Activated CD8-positive, alpha-beta memory T cell treated with anti-CD3 and anti-CD28 coated beads for 48 hours (primary cell): ENCODE measurements around the gene ASB18.
"Not testable (repeated sequence)": the region's sequence is repeated elsewhere in the genome, so short reads cannot be mapped to it uniquely, and the experiment has no call there.

Experiments
- DNase-seq, 3 experiments: peaks; one replicate each; pipeline ENCODE4 v3.0.0-alpha.2; 2020; ENCODE audit warnings: low read depth in 2 of 3, low spot score in 2 of 3

ASB18 gene, protein sequence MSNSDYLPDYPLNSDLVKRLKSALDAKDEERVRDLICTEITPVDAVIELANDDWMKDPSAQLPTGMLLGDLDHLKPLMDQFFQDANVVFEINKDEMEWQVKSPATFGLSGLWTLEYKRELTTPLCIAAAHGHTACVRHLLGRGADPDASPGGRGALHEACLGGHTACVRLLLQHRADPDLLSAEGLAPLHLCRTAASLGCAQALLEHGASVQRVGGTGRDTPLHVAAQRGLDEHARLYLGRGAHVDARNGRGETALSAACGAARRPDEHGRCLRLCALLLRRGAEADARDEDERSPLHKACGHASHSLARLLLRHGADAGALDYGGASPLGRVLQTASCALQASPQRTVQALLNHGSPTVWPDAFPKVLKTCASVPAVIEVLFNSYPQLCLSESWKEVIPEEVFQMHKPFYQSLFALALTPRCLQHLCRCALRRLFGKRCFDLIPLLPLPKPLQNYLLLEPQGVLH

DNA sequence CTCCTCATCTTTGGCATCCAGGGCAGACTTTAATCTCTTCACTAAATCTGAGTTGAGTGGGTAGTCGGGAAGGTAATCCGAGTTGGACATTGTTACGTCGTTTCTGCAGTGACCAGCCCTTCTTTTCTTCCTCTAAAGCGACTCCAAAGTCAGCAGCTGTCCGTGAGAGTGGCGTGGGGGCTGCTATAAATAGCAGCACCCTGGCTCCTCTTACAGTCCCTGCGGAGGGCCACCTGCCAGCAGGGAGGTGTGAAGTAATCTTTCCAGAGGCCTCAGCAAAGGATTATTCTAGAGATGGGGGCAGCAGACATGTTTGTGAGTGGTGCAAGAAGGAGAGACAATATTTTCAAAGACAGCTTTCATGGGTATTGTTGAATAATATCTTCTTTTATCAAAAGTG lies at the start of gene ASB18:
ASB18 (minus strand) TSS at position 151 of the 400 bp plus-strand sequence; CDS start at position 90, 61 bp downstream.
- no peak for DNase-seq

DNA sequence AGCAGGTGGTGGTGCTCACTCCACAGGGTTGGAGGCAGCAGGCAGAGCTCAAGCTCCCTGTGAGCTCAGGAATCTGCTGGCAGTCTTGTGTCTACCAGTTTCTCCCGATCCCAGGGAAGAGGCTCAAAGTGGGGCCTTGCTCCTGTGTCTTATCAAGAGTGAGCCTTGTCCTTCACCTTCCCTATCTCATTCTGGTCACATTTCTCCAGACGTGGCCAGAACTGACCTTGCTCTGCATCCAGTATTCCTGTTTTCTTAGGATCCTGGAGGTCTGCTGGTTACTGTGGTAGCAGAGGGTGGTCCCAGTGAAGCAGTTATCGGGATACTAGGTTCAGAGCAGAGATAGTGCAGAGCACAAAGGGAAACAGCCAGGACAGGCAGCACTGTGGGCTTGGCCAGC lies 47.1 kb upstream of the ASB18 start:
- no peak for DNase-seq

DNA sequence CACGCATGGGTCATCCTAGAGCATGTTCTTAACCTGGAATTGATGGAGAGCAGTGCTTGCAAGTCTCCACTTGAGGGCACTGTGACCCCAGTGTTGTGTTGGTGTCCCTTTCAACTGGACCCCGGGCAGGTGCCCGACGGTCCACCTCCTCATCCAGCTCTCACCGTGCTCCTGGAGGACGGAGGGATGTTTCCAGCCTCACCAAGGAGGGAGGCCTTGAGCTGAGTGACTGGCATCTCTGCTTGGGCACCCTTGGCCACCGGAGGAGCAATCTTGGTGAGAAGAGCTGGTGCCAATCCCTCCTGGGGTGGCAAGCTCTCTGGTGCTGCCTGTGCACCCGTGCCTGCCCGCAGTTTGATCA lies 45.4 kb upstream of the ASB18 start:
- no peak for DNase-seq

DNA sequence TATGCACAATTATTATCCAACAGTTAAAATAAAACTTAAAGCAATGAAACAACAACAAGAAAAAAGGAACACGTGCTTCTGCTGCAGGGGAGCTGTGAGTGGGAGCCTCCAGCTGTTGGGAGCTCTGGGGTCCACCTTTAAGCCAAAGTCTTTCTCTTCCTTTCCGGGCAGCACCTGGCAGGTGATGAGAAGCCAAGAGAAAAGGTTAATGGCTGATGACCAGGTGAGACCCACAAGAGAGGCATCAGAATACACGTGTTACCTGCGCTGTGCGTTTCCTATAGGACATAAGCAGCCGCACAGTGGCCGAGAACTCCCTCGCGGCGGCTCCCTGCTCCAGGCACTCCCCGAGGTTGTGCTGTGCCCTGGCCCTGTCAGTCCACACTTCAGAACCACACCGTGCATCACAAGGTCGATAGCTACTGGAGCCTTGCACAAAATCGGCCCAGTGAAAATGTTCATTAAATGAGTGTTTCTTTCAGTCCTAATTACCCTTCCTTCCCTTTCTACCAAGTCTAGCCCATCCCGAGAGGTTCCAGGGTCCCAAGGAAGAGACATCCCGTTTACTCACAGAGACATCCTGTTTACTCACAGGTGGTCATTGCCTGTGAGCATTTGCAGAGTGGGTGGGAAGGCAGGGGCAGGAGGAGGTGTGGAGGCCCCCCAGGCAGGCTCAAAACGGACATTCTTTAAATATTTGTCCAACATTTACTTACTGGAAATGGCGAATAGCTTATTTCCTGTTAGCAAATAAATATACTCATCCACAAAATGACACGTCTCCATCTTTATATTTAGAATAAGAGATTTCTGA lies 44.9 kb upstream of the ASB18 start:
- DNase-seq, result no peak

DNA sequence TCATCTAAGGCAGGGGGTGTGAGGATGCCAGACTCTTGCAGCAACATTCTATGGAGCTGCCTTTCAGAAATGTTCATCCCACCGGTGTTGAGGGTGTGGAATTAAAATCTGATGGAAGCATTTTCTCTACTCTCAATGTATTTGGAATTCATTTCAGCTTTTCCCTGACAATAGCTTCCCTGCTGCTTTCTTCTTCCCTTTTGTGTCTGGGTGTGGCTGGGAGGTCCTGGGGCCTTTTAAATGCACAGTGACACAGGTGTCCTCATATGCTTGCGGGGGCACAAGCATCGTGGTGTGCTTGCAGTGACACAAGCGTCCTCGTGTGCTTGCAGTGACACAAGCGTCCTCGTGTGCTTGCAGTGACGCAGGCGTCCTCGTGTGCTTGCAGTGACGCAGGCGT lies 43.4 kb upstream of the ASB18 start:
- DNase-seq, result no peak

DNA sequence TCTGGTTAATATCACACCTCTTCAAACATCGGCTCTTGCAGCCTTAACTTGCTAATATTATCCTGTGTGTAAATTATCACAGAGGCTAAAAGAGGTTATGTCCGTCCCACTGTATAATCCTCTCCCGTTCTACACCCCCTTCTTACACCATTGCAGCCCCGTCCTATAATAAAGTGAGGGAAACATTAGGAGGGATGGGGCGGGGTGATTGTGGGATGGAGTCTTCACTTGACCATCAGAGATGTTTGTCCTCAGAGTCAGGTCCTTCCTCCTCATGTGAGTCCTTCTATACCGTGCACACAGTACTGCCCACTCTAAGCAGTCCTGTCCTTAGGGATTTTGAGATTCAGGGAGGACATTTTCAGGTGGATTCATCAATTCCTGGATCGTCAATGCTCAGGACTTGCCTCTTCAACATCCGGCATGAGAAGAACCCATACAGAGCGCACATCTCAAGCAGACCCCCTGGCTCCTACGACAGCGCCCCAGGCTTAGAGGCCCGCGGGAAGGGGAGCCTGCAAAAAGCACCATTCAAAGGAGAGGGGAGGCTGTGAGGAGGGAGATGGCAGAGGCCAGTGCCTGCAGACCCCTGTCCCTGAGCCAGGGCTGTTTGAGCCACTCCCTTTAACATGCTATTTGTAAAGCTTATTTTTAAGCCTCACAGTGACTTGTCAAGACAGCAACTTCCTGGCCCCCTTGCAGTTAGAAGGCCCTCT lies 42.8 kb upstream of the ASB18 start:
- no peak for DNase-seq

DNA sequence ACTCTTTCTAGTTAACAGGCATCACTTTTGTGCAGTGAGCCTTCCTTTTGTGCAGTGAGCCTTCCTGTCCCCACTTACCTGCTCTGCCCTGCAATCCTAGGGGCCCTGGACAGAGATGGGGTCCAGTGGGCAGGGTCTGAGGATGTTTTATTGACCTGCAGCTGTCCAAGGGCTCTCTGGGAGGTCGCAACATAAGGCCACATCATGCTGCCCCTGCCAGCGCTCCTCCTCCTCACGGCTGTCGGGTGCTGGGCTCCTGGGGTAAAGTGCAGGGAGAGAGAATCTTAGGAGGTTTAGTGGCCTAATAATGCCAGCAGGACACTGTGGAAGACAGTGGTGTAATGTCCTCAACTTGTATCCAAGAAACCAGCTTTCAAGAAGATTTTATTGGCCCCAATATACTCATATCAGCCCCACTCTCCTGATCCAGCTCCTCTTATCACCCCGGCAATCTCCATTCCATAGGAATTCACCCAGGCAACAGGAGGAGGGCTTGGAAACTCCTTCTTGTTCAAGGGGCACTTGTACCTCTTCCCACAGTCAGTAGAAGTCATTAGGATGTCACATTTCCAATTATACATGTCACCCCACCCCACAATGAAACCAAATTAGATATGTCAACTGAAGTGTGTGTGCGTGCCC lies 41.9 kb upstream of the ASB18 start:
- no peak for DNase-seq

DNA sequence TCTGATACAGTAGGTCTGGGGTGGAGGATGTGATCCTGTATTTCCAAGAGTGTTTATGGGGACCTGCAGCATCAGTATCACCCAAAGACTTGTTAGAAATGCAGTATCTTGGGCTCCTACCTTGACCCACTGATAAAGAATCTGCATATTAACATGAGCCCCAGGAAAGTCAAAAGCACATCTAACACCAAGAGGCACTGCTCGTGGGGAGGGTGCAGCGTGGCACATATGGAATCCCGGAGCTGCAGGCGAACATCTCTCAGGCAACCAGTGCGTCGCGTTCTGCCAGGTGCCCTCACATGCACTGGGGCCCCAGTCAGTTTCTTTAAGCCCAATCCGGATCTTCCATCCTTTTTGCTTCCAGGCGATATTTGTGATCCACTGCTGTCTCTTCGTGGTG lies 41.3 kb upstream of the ASB18 start:
- no peak for DNase-seq

DNA sequence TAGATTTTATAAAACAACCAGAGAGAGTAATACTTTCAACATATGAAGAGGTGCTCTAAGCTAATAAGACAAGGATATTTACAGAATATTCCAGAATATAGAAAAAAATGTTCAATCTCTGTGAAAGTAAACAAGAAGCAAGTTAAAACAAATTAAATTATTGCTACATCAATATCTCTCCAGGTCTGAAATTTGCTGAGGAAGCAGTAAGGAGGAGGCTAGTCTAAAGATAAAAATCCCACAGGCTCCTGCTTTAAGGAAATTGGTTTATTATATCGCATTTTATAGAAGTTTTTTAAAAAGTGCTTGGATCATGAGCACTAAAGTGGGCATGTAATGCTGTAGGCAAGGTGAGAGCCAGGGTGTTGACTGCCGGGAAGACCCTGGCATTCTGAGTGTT lies 39.7 kb upstream of the ASB18 start:
- no peak for DNase-seq

DNA sequence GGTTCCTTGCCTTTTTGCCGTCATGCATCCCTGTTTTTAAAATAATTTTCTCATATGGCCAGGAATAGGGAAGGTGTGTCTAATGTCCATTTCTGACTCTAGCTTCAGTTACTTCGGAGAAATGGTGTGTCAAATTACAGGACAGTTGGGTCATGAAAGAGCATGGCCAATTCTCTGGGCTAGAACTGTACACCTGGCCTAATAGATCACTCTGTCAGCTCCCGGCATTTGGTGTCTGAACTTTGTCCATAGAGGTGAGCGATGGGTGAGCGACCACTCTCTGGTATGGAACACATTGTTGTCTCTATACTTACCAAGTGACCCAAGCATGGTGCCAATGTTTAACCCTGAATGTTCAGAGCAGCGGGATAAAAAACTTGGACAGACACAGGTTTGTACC lies 38.3 kb upstream of the ASB18 start:
- DNase-seq, result no peak

DNA sequence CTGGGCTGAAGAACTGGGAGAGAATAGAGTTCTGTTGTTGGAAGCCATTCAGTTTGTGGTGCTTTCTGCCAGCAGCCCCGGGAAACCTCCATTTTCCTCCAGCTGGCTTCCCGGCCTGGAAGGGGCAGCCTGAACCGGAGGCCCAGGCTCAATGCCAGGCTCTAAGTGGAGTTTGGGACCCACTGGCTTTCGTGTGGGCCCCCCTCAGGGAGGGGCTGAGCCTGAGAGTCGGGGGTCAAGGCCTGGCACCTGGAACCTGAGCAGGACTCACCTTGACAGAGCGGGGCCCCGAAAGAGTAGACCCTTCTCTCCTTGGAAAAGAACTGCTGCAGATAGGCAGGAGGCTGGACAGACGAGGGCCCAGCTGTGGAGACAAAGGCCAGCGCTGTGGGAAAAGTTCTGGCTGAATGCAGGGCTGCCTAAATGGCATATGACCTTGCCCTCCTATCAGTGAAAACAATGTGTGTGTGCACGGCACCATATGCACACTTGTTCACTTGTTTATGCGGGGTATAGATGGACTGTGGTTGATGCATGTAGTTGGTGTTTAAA lies 34.8 kb upstream of the ASB18 start:
- no peak for DNase-seq

DNA sequence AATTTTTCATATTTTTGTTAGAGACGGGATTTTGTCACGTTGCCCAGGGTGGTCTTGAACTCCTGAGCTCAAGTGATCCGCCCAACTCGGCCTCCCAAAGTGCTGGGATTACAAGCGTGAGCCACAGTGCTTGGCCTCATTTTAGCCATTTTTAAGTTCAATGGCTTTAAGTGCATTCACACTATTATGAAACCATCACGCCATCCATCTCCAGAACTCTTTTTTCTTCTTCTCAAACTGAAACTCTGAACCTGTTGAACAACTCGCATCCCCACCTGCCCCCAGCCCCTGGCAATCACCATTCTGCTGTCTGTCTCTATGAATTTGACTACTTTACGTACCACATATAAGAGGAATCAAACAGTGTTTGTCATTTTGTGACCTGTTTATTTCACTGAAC lies 31.3 kb upstream of the ASB18 start:
- DNase-seq, result no peak

DNA sequence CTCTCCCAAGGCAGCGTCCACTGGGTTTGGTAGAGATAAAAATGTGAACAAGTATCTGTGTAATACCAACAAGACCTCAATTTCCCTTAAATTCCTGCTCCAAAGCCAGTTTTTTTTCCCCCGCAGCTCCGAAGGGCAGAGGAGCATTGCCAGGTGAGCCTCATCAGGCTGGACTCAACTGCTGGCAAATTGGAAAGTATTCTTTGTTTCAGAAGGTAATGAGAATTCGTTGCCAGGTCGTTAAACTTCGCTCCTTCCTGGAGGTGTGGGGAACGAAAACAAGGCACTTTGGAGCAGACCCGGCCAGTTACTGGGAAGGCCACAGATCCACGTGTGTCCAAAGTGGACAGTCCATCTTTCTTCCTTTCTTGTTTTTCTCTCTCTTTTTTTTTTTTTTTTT lies 30.4 kb upstream of the ASB18 start:
- no peak for DNase-seq

DNA sequence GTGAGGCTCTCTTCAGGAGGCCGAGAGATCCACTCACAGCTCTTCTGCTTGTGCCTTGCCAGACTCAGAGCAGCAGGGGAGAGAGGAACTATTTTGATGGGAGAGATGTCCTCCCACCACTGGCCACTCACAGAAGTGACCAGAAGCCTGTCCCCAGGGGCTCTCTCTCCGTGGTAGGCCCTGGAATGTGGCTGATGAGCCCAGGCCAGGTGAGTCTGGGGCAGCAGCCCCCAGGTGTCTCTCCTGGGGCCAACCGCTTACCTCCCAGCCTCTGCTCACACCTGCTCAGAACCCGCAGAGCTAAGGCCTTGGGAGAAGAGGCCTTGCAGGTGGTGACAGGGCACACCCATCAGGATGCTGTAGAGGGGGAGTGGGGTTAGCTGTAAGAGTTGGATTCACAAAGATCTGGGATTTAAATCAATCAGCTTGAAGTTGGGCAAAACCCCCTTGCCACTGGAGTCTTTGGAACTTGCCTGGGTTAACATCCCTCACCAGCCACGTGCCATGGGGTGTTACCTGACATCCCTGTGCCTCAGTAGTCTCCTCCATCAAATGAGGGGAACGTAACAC lies 29.1 kb upstream of the ASB18 start:
- no peak for DNase-seq

DNA sequence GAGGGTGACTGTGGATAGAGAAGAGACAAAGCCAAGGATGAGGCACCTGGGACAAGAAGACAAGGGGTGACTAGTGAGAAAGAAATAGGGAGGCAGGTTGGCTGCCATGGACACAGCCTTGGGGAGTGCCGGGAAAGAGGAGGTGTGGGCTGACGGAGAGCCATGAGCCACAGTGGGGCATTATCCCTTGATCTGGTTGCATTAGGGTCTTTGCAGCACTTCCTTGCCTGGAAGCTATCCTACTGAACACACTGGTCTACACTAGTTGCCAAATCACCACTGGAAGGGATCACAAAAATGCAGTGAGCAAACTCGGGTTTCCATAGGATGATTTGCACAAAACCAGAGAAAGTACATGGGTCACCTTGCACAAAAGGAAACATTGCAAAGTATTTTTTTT lies 27.7 kb upstream of the ASB18 start:
- no peak for DNase-seq

DNA sequence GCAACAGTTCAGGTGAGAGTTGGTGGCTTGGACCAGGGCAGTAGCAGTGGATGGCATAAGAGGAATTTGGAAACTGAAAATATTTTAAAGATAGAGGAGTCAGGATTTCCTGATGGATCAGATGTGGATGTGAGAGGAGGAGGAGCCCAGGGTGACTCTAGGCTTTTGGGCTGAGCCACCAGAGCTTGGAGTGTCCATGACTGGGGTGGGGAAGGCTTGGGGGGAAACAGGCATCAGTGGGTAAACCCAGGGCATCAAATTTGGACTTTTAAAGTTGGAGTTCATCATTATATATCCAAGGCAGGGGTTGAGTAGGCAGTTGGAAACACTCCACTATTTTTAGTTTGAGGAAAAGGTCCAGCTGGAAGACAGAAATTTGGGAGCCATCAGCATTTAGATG lies 27.3 kb upstream of the ASB18 start:
- no peak for DNase-seq

DNA sequence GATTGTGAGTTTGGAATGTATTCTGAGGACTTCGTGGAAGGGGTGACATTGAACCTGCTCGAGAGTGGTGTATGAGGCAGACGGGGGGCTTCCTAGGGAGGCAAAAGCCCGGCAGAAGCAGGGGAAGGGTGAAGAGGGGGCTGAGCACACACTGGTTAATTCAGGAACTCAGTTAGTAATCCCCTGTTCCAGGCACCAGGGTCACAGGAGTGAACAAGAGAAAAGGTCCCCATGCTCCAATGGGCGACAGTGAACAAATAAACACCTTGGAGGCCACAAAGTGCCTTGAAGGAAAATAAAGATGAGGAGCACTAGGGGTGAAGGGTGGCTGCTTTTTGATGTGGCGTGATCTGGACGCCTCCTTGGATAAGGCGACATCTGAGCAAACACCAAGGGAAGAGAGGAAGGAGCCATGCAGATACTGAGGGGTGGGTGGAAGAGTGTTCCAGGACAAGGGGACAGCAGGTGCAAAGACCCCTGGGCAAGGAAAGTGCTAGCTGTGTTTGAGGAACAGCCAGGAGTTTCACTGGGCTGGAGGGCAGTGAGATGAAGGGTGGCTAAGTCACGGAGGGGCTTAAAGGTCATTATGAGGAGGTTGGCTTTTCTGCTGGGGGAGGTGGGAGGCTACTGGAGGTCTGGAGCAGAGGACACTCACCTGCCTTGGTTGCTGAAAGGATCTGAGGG lies 26.7 kb upstream of the ASB18 start:
- no peak for DNase-seq

DNA sequence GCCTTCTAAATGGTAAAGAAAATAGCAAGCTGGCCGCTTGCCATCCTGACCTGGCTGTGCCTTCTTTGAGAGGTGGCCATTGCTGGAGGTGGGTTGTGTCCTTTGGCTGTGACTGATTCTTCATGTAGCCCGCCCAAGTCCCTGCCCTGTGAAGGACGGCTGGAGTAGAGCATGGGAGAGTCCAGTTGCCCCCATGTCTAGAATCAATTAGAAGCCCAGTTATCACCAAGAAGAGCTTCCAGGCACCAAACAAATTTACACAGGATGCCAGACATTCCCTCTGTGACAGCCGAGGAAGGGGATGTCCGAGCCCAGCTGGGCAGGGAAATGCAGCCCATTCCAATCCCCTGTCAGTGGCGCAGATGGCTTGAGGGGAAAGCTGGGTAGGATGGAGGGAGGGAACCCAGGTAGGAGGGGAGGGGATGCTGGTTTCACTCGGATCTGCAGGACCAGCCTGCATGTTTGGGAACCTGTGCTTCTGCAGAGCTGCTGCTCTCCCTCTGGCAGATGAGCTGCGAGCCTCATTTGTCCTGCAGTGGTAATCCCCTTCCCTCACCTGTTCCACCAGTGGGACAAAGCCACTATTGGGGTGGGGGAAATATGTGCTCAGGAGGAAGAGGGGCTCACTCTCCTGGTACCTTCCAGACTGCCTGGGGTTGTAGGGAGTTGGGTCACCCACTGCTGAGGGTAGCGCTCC lies 25.7 kb upstream of the ASB18 start:
- no peak for DNase-seq

DNA sequence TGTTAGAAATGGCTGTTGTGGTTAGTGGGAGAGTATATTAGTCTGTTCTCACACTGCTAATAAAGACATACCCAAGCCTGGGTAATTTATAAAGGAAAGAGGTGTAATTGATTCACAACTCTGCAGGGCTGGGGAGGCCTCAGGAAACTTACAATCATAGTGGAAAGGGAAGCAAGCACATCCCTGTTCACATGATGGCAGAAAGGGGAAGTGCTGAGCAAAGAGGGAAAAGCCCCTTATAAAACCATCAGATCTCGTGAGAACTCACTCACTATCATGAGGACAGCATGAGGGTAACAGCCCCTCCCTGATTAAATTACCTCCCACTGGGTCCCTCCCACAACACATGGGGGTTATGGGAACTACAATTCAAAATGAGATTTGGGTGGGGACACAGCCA lies 24.2 kb upstream of the ASB18 start:
- DNase-seq, result not testable (repeated sequence)

DNA sequence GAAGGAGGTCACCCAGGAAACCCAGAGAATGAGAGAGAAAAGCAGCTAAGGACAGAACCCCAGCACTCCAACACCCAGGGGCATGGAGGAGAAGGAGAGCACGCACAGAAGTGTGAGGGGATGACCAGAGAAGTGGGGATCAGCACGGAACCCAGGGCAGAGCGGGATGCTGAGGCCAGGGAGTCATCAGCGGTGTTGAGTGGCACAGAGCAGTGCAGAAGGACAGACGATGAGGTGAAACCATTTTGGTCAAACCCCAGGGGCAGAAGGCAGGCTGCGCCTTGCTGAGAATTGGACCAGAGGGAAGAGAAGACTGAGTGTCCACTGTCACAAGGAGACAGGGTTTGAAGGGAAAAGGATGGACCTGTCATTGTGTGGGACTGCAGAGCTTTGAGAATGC lies 23.4 kb upstream of the ASB18 start:
- DNase-seq, result no peak
